Heart left ventricle (tissue), 16 donors: ENCODE measurements around the gene ZNF618. TPM values are rescaled to one million over a fixed set of nuclear protein-coding genes. Genes with fewer than 3 reads are reported as not detected.

Experiments used
- ATAC-seq, 4 donors: fragments of 200-7000 bp; cut with Tn5 transposase; one replicate each; pipeline ENCODE4 v1.9.1; 2020 to 2022; ENCODE audit warnings: moderate library complexity in 4 of 4, mild to moderate bottlenecking in 3 of 4, moderate number of reproducible peaks in 1 of 4
- DNase-seq, 5 donors: peaks; one replicate each; pipeline ENCODE4 v3.0.0-alpha.2; 2020
- H3K27ac ChIP-seq, 12 donors: fragments of 200-600 bp; sonication (generic) in 4 of 12; one replicate each; pipeline versions ENCODE4 v1.5.0 to v1.8.0; 2016 to 2022; ENCODE audit warnings: mild to moderate bottlenecking in 2 of 12
- H3K27me3 ChIP-seq, 9 donors: fragments of 200-600 bp; sonication (generic) in 2 of 9; one replicate each; pipeline versions ENCODE4 v1.5.1 to v1.8.0; 2016 to 2022; ENCODE audit warnings: mild to moderate bottlenecking in 3 of 9
- H3K36me3 ChIP-seq, 9 donors: fragments of 200-600 bp; sonication (generic) in 2 of 9; one replicate each; pipeline versions ENCODE4 v1.5.0 to v1.8.0; 2018 to 2022; ENCODE audit warnings: mild to moderate bottlenecking in 2 of 9
- H3K4me1 ChIP-seq, 12 donors: fragments of 200-600 bp; sonication (generic) in 4 of 12; one replicate each; pipeline versions ENCODE4 v1.5.0 to v1.8.0; 2016 to 2022; ENCODE audit warnings: mild to moderate bottlenecking in 3 of 12
- H3K4me3 ChIP-seq, 12 donors: fragments of 200-600 bp; sonication (generic) in 4 of 12; one replicate each; pipeline versions ENCODE4 v1.5.0 to v1.8.0; 2017 to 2022; ENCODE audit warnings: mild to moderate bottlenecking in 9 of 12, moderate library complexity in 4 of 12
- H3K9me3 ChIP-seq, 12 donors: fragments of 200-600 bp; sonication (generic) in 4 of 12; one replicate each; pipeline versions ENCODE4 v1.5.0 to v1.8.0; 2016 to 2022; ENCODE audit warnings: mild to moderate bottlenecking in 1 of 12
- POLR2A ChIP-seq, 2 donors: fragments of 450-650 bp; IDR thresholded peaks; one replicate each; pipeline ENCODE4 v1.6.1; 2017; ENCODE audit warnings: antibody characterized with exemption in 2 of 2, mild to moderate bottlenecking in 2 of 2, moderate library complexity in 2 of 2
- WGBS, 4 donors: extraction: QIAGEN DNeasy Blood & Tissue Kit in 2 of 4; methylation state at CpG; one replicate each; pipeline versions ENCODE4 v1.1.5 to v1.1.7; 2013 to 2018; 5-methylcytosine and 5-hydroxymethylcytosine counted together
- intact Hi-C, 10 donors: fragments of 100-400 bp; cut with DNase I; formaldehyde crosslinking; loops; one replicate each; pipeline versions ENCODE4 v1.11.1 to v1.14.2; 2022
- polyA plus RNA-seq, 2 donors: library from polyadenylated mRNA; stranded (reverse); fragments of 200-250 nt; gene quantifications; one replicate each; pipeline ENCODE4 v1.2.3, GENCODE V29; 2013
- total RNA-seq, 9 donors: library from RNA; depleted of rRNA in 2 of 9; stranded (reverse); fragments of >200 nt in 2 of 9; fragmentation: NEBNext Ultra II Directional in 3 of 9; extraction: Animal tissue kit (Norgen Biotek cat#: 25700) in 3 of 9; gene quantifications; one replicate each; pipeline versions ENCODE4 v1.1.0 to v1.2.4, GENCODE V29; 2016 to 2023
- TF ChIP-seq, protein P1 (sequence below), 12 donors: fragments of 200-600 bp; sonication (generic) in 4 of 12; IDR thresholded peaks; one replicate each; pipeline versions ENCODE4 v1.5.0 to v1.8.0; 2018 to 2022; ENCODE audit warnings: antibody characterized with exemption in 12 of 12, mild to moderate bottlenecking in 5 of 12
- donor health status: ischemic (EF 13 %, LVEDD 7.1; RV severe dilation, severe dysfunction).
- donor health status: healthy with polysubstance abuse.
- donor health status: DM: no; HTN: yes; CAD: no.
- donor health status: DM: no; HTN: no; CAD: no.
- donor health status: ischemic (EF 25% LVEDD 6.9; RV normal size, moderate dysfunction).
- donor health status: ischemic (EF 25% LVEDD 5.7; RV mildly dilated, moderate dysfunction).
- donor health status: healthy.
- donor health status: DM: yes; HTN: yes; CAD: no.
- donor health status: ischemic (EF 35%, LVEDD 5.7; RV mildly dilated, moderate dysfunction).
- donor health status: nonischemic (EF 11% LVEDD 7.7; RV severe dilation, severe dysfunction).
- donor health status: DM: yes; HTN: yes; CAD: no.
- donor health status: PGD.
- donor health status: ischemic (EF 29% LVEDD 5.4; RV normal size, mild dysfunction).
- donor health status: nonischemic (EF 23%, LVEDD 6.1; RV moderate dilation, normal function).

Gene ZNF618
- total and polyA plus RNA-seq, 11 donors, result 0.81 to 4.2 (median 1.7) TPM

- no peaks in the 10 kb centered on the region for H3K9me3 ChIP-seq
- ATAC-seq, result no peak
- no peak for TF ChIP-seq POLR2A (IDR thresholded peaks at IDR 0.05)
- TF ChIP-seq, protein P1, sequence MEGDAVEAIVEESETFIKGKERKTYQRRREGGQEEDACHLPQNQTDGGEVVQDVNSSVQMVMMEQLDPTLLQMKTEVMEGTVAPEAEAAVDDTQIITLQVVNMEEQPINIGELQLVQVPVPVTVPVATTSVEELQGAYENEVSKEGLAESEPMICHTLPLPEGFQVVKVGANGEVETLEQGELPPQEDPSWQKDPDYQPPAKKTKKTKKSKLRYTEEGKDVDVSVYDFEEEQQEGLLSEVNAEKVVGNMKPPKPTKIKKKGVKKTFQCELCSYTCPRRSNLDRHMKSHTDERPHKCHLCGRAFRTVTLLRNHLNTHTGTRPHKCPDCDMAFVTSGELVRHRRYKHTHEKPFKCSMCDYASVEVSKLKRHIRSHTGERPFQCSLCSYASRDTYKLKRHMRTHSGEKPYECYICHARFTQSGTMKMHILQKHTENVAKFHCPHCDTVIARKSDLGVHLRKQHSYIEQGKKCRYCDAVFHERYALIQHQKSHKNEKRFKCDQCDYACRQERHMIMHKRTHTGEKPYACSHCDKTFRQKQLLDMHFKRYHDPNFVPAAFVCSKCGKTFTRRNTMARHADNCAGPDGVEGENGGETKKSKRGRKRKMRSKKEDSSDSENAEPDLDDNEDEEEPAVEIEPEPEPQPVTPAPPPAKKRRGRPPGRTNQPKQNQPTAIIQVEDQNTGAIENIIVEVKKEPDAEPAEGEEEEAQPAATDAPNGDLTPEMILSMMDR (IDR thresholded peaks at IDR 0.05), result no peak
- no peak overlapping the region for H3K27ac ChIP-seq
- intact Hi-C loops, result loop anchor here in 9 of 10 donors (2.0 to 10.0 kb wide), 8 partner anchors 225 to 350 kb away; no protein-coding TSS in a partner anchor
- peaks cover 0 to 5% (median 0%) of the 10 kb centered on the region in 12 donors for H3K4me1 ChIP-seq
- no peaks in the 10 kb centered on the region for H3K27me3 ChIP-seq
- H3K36me3 ChIP-seq, result peaks cover 0 to 65% (median 9%) of the 10 kb centered on the region in 9 donors
- 81 to 89% (median 85%) methylated on average over 17 to 19 of the region's 19 CpGs for WGBS, 4 donors
- no peak overlapping the region for H3K4me3 ChIP-seq
- no peak for DNase-seq
These were observed 156.1 kb downstream of the ZNF618 start for GRCh38 chr9:114031948-114032840.

DNA sequence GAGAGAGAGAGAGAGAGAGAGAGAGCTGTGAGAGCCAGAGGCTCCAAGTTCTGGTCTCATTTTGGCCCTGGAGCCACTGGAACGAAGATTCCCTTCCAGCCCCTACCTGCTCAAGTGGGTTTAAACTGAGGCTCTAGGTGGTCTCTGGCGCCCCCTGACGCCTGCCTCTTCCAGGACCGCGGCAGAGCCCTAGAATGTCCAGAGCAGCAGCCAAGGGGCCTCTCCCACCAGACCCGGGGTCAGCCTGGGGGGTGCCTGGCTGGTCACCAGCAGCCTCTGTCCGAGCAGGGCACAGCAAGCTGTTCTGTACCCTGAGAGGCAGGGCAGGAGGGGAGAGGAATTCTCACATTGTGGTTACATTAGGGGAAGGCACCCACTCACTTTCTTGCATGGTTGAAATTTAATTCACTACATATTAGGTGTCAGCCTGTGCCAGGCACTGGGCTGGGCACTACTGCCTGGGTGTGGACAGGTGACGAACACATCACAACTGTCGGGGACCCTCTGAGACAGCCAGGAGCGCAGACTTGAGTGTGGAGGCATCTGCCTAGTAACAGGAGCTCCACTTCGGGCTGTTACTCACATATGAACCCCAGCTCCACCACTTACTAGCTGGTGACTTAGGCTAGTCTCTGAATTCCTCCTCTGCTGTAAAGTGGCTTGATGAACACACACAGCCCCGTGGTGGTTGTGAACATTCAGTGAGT lies 157.4 kb downstream of the ZNF618 start:
- DNase-seq (peak in 4 of 5 donors; percentile 39 to 58 (median 46)), ATAC-seq (peak; percentile 36 to 78 (median 72))
- no peak overlapping the region for H3K4me3 ChIP-seq
- H3K36me3 ChIP-seq, result peaks cover 0 to 71% (median 13%) of the 10 kb centered on the region in 9 donors
- no peaks in the 10 kb centered on the region for H3K9me3 ChIP-seq
- TF ChIP-seq, protein P1 (IDR thresholded peaks at IDR 0.05), result peak; percentile 39 to 77 (median 63)
- TF ChIP-seq POLR2A (IDR thresholded peaks at IDR 0.05), result no peak
- peaks cover 0 to 5% (median 0%) of the 10 kb centered on the region in 12 donors for H3K4me1 ChIP-seq
- H3K27ac ChIP-seq, result no peak overlapping the region
- 53 to 64% (median 58%) methylated on average over 11 to 12 of the region's 12 CpGs for WGBS, 4 donors
- H3K27me3 ChIP-seq, result no peaks in the 10 kb centered on the region
- intact Hi-C loops, result loop anchor here in 9 of 10 donors (1.0 to 10.0 kb wide), 9 partner anchors 226 to 351 kb away; no protein-coding TSS in a partner anchor

GRCh38 chr9:114034196-114034595 lies 158.1 kb downstream of the ZNF618 start:
- H3K27ac ChIP-seq, result no peak overlapping the region
- ATAC-seq (no peak), DNase-seq (no peak)
- H3K9me3 ChIP-seq, result no peaks in the 10 kb centered on the region
- H3K27me3 ChIP-seq, result no peaks in the 10 kb centered on the region
- TF ChIP-seq, protein P1 (IDR thresholded peaks at IDR 0.05), result no peak
- no peak for TF ChIP-seq POLR2A (IDR thresholded peaks at IDR 0.05)
- intact Hi-C loops, result loop anchor here in 9 of 10 donors (2.0 to 10.0 kb wide), 5 partner anchors 227 to 352 kb away; no protein-coding TSS in a partner anchor
- WGBS, 4 donors, result 93 to 97% (median 96%) methylated on average over 10 of the region's 10 CpGs
- H3K4me1 ChIP-seq, result peaks cover 0 to 5% (median 0%) of the 10 kb centered on the region in 12 donors
- H3K36me3 ChIP-seq, result peaks cover 0 to 67% (median 16%) of the 10 kb centered on the region in 9 donors
- no peak overlapping the region for H3K4me3 ChIP-seq
